Cortex of kidney (tissue), 1 donor: Measurements from ENCODE around the gene BORCS8.
"Not testable (repeated sequence)": the region's sequence is repeated elsewhere in the genome, so short reads cannot be mapped to it uniquely, and the experiment has no call there.

Experiments
- DNase-seq: peaks from one replicate; lab custom pipeline; 2025; lab: John Stamatoyannopoulos, UW

Gene BORCS8

GRCh38 chr19:19192078-19192882 is at the start of gene BORCS8, which contains the start of gene RFXANK:
TSS of gene BORCS8 (minus strand) at chr19:19192152. CDS start at chr19:19192117, 35 bp downstream.
TSS of gene RFXANK (plus strand) at chr19:19192258. CDS start at chr19:19193947, 1,689 bp downstream.
- DNase-seq = peak; percentile 47

GRCh38 chr19:19240476-19240875 is 48.5 kb upstream of the BORCS8 start:
- DNase-seq = no peak

GRCh38 chr19:19239675-19240074 is 47.7 kb upstream of the BORCS8 start:
- DNase-seq = no peak

GRCh38 chr19:19238126-19238894 is 46.4 kb upstream of the BORCS8 start:
- no peak for DNase-seq

GRCh38 chr19:19236173-19236572 is 44.2 kb upstream of the BORCS8 start:
- DNase-seq = no peak

- no peak for DNase-seq
Observed at GRCh38 chr19:19234220-19234816, 42.4 kb upstream of the BORCS8 start.

GRCh38 chr19:19232261-19232721 is 40.3 kb upstream of the BORCS8 start:
- DNase-seq = no peak

- no peak for DNase-seq
Observed at GRCh38 chr19:19230999-19231398, 39.0 kb upstream of the BORCS8 start.

GRCh38 chr19:19229701-19230100 is 37.7 kb upstream of the BORCS8 start:
- no peak for DNase-seq

GRCh38 chr19:19227217-19227616 is 35.3 kb upstream of the BORCS8 start:
- no peak for DNase-seq

- DNase-seq = no peak
Observed at GRCh38 chr19:19226663-19227062, 34.7 kb upstream of the BORCS8 start.

GRCh38 chr19:19226204-19226603 is 34.3 kb upstream of the BORCS8 start:
- no peak for DNase-seq

GRCh38 chr19:19224852-19225494 is 33.0 kb upstream of the BORCS8 start:
- no peak for DNase-seq

GRCh38 chr19:19224150-19224851 is 32.3 kb upstream of the BORCS8 start:
- DNase-seq = no peak

GRCh38 chr19:19223636-19224035 is 31.7 kb upstream of the BORCS8 start:
- DNase-seq = no peak

GRCh38 chr19:19223060-19223459 is 31.1 kb upstream of the BORCS8 start:
- DNase-seq = no peak

GRCh38 chr19:19221000-19221399 is 29.0 kb upstream of the BORCS8 start:
- not testable (repeated sequence) for DNase-seq

GRCh38 chr19:19218911-19219310 is 27.0 kb upstream of the BORCS8 start:
- no peak for DNase-seq

GRCh38 chr19:19217099-19217498 is 25.1 kb upstream of the BORCS8 start:
- no peak for DNase-seq

- no peak for DNase-seq
Observed at GRCh38 chr19:19215792-19216191, 23.8 kb upstream of the BORCS8 start.

GRCh38 chr19:19214892-19215291 is 22.9 kb upstream of the BORCS8 start:
- DNase-seq = no peak

GRCh38 chr19:19214159-19214490 is 22.2 kb upstream of the BORCS8 start:
- DNase-seq = no peak
